ENCODE results near the gene SMCO3. TPM values are rescaled to one million over a fixed set of nuclear protein-coding genes. Genes with fewer than 3 reads are reported as not detected.

Gene SMCO3
- total RNA-seq, 6 donors from 2014 or later = 0.33 to 3.1 (median 1.1) TPM

DNA sequence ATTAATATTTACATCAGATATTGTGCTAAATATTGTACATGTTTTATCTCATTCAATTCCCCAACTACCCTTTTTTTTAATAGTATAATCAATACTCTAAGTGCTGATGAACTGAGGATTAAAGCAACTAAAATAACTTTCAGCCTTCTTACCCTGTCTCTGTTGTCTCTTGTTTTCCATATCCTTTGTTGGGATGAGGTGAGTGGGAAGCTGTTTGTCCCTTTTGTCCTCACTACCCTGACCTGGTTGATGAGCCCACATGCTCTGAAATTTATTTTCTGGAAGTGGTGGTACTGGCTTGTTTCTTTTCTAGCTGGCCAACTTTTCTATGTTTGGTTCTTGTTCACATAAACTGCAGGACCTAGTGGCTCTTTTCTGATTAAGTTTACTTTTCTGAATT lies 38.9 kb upstream of the SMCO3 start:
- Histone ChIP-seq H3K27ac (no peak overlapping the region), H3K4me1 (peaks cover 0 to 4% (median 0%) of the 10 kb centered on the region in 4 donors), H3K9me3 (no peaks in the 10 kb centered on the region), H3K36me3 (no peaks in the 10 kb centered on the region), H3K4me3 (no peak overlapping the region), H3K27me3 (no peaks in the 10 kb centered on the region)
- DNase-seq (no peak), ATAC-seq (ENCODE audit: low FRiP score in 2 of 2) (no peak)
- TF ChIP-seq POLR2AphosphoS5 (IDR thresholded peaks at IDR 0.05) = no peak
- TF ChIP-seq, protein P1, sequence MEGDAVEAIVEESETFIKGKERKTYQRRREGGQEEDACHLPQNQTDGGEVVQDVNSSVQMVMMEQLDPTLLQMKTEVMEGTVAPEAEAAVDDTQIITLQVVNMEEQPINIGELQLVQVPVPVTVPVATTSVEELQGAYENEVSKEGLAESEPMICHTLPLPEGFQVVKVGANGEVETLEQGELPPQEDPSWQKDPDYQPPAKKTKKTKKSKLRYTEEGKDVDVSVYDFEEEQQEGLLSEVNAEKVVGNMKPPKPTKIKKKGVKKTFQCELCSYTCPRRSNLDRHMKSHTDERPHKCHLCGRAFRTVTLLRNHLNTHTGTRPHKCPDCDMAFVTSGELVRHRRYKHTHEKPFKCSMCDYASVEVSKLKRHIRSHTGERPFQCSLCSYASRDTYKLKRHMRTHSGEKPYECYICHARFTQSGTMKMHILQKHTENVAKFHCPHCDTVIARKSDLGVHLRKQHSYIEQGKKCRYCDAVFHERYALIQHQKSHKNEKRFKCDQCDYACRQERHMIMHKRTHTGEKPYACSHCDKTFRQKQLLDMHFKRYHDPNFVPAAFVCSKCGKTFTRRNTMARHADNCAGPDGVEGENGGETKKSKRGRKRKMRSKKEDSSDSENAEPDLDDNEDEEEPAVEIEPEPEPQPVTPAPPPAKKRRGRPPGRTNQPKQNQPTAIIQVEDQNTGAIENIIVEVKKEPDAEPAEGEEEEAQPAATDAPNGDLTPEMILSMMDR (IDR thresholded peaks at IDR 0.05) = no peak
- no peak for TF ChIP-seq POLR2A (IDR thresholded peaks at IDR 0.05)
- no peak for TF ChIP-seq EP300 (IDR thresholded peaks at IDR 0.05)

DNA sequence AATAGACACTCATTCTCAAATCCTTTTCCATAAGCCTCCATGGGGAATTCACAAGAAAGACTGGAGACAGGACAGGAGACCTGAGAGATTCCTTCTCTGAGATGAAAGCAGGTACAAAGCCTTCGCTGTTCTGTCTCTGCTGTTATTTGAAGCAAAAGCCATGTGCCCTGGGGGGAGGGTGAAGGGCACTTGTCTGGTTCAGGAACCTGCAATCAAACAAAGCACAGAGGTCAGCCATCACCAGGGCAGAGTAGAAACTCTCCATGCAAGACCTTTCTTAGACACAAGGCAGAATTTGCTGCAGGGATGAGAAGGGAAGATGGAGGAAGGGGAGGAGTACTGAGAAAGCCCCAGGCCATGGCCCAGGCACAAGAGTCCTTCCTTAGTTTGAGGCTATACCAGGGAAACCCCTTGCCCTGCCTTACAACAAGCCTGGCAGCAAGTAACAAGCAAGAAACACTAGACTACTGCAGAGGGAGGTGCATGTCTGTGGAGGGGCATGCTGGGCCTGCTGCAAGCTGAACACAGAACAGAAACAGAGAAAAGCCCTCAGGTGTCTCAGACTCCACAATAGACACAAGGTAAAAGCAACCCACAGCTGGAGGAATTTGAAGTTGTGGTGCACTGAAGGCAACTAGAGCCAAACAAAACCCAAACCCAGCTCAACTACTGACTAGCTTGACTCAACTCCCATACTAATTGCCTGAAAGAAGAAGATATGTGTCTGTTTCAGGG lies 37.1 kb upstream of the SMCO3 start:
- ATAC-seq (ENCODE audit: low FRiP score in 2 of 2) = no peak
- 0 to 53% methylated on average over 1 of the region's 1 CpG for WGBS, 2 donors
- H3K4me1 ChIP-seq = peaks cover 11 to 16% (median 13%) of the 10 kb centered on the region in 4 donors
- H3K27ac ChIP-seq = no peak overlapping the region
- H3K36me3 ChIP-seq = no peaks in the 10 kb centered on the region
- no peak for TF ChIP-seq POLR2A (IDR thresholded peaks at IDR 0.05)
- TF ChIP-seq, protein P1 (IDR thresholded peaks at IDR 0.05) = no peak
- TF ChIP-seq POLR2AphosphoS5 (IDR thresholded peaks at IDR 0.05) = no peak
- TF ChIP-seq EP300 (IDR thresholded peaks at IDR 0.05) = no peak
- no peak for DNase-seq
- H3K9me3 ChIP-seq = no peaks in the 10 kb centered on the region
- H3K27me3 ChIP-seq = no peaks in the 10 kb centered on the region
- H3K4me3 ChIP-seq = no peak overlapping the region

DNA sequence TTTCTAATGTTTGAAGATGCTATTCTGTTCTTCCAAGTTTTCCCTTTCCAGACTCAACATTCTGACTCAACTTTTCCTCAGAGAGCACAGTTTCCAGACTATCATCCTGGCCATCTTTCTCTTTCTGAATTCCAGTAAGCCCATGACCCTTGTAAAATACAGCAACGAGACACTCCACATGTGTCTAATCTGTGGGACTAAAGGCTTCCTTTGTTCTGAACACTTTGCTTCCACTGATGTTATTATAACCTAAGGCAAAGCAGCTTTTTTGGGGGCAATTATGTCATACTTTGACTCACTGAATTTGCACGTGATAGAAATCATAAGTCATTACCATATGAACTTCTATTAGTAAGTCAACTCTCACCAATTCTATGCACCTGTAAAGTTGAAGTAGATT lies 35.7 kb upstream of the SMCO3 start:
- no peaks in the 10 kb centered on the region for H3K9me3 ChIP-seq
- H3K4me1 ChIP-seq = peaks cover 21 to 24% (median 23%) of the 10 kb centered on the region in 4 donors
- H3K36me3 ChIP-seq = no peaks in the 10 kb centered on the region
- TF ChIP-seq POLR2AphosphoS5 (IDR thresholded peaks at IDR 0.05) = no peak
- TF ChIP-seq, protein P1 (IDR thresholded peaks at IDR 0.05) = no peak
- TF ChIP-seq POLR2A (IDR thresholded peaks at IDR 0.05) = no peak
- TF ChIP-seq EP300 (IDR thresholded peaks at IDR 0.05) = no peak
- peak in 1 of 2 donors; percentile 81 for ATAC-seq (ENCODE audit: low FRiP score in 2 of 2)
- no peak overlapping the region for H3K27ac ChIP-seq
- H3K27me3 ChIP-seq = no peaks in the 10 kb centered on the region
- H3K4me3 ChIP-seq = no peak overlapping the region
- no peak for DNase-seq
- 84 to 90% methylated on average over 2 of the region's 2 CpGs for WGBS, 2 donors

- 41 to 45% methylated on average over 4 of the region's 4 CpGs for WGBS, 2 donors
- TF ChIP-seq EP300 (IDR thresholded peaks at IDR 0.05) (no peak), POLR2A (IDR thresholded peaks at IDR 0.05) (no peak), POLR2AphosphoS5 (IDR thresholded peaks at IDR 0.05) (no peak)
- TF ChIP-seq, protein P1 (IDR thresholded peaks at IDR 0.05) = no peak
- Histone ChIP-seq H3K36me3 (no peaks in the 10 kb centered on the region), H3K27me3 (no peaks in the 10 kb centered on the region), H3K4me3 (no peak overlapping the region), H3K4me1 (peaks cover 23 to 44% (median 32%) of the 10 kb centered on the region in 4 donors), H3K9me3 (no peaks in the 10 kb centered on the region), H3K27ac (peak overlapping the region in 3 of 4 donors; percentile 23 to 59 (median 24))
- DNase-seq (no peak), ATAC-seq (ENCODE audit: low FRiP score in 2 of 2) (no peak)
Measured at GRCh38 chr12:14846876-14847580, 33.0 kb upstream of the SMCO3 start.

Data from upper lobe of left lung (tissue), 6 donors.